HEK293T (cell line): ENCODE measurements around the gene CASS4.

Experiments used
- BHLHE40 ChIP-seq: fragments of 450-650 bp; IDR thresholded peaks from 2 replicates; pipeline ENCODE4 v1.6.1; 2016; ENCODE audit warnings: mild to moderate bottlenecking, moderate library complexity, borderline replicate concordance
- FOXA1 ChIP-seq: fragments of 450-650 bp; IDR thresholded peaks from 2 replicates; pipeline ENCODE4 v1.6.1; 2016; ENCODE audit warnings: mild to moderate bottlenecking
- FOXM1 ChIP-seq: fragments of 450-650 bp; IDR thresholded peaks from 2 replicates; pipeline ENCODE4 v1.6.1; 2017; ENCODE audit warnings: mild to moderate bottlenecking, borderline replicate concordance
- L3MBTL2 ChIP-seq: fragments of 450-650 bp; conservative IDR thresholded peaks from 2 replicates; pipeline ENCODE4 v1.6.1; 2016; ENCODE audit warnings: mild to moderate bottlenecking
- PKNOX1 ChIP-seq: fragments of 450-650 bp; IDR thresholded peaks from 2 replicates; pipeline ENCODE4 v1.6.1; 2016
- SUZ12 ChIP-seq: fragments of 450-650 bp; IDR thresholded peaks from 2 replicates; pipeline ENCODE4 v1.6.1; 2016; ENCODE audit warnings: mild to moderate bottlenecking

GRCh38 chr20:56391037-56391436, 21.0 kb upstream of the CASS4 start:
- TF ChIP-seq SUZ12 (no peak), BHLHE40 (no peak), FOXA1 (no peak), FOXM1 (no peak), L3MBTL2 (no peak), PKNOX1 (no peak)
